H1 (cell line): ENCODE data around the gene RERE. TPM values are rescaled to one million over a fixed set of nuclear protein-coding genes. Genes with fewer than 3 reads are reported as not detected.

Experiments
- CTCF ChIA-PET: fragments of 300-600 bp; sonication (Branson Sonifier 250); formaldehyde crosslinking; loops from one replicate; lab custom pipeline; 2021; ENCODE audit not compliant: partially characterized antibody; lab: Charles Lee
- POLR2A ChIA-PET: fragments of 300-600 bp; sonication (Branson Sonifier 250); formaldehyde crosslinking; loops from one replicate; lab custom pipeline; 2021; ENCODE audit warnings: inconsistent platforms; ENCODE audit not compliant: partially characterized antibody; lab: Charles Lee
- DNase-seq, 2 experiments: peaks; one replicate each; pipeline versions ENCODE4 v3.0.0 to v3.0.0-alpha.2; 2010 to 2022; ENCODE audit warnings: low spot score in 2 of 2, low read depth in 1 of 2, mixed read lengths in 1 of 2
- FAIRE-seq: peaks from 2 replicates; lab custom pipeline; 2011; peaks lifted over from hg19 to GRCh38; lab: Jason Lieb, UNC
- H2AFZ ChIP-seq: 2 replicates; pipeline ENCODE4 v1.8.1; 2012; ENCODE audit warnings: low read length, inconsistent platforms
- H2AK5ac ChIP-seq: 2 replicates; pipeline ENCODE4 v1.6.1; 2013; ENCODE audit warnings: low read depth, low read length
- H2BK120ac ChIP-seq: replicated peaks from 2 replicates; pipeline ENCODE3; 2013; ENCODE audit warnings: low read depth, low read length, inconsistent platforms
- H2BK12ac ChIP-seq: 2 replicates; pipeline ENCODE4 v1.6.1; 2013; ENCODE audit warnings: low read depth, low read length
- H2BK15ac ChIP-seq: 2 replicates; pipeline ENCODE4 v1.6.1; 2013; ENCODE audit warnings: low read length
- H2BK20ac ChIP-seq: 2 replicates; pipeline ENCODE4 v1.6.1; 2013; ENCODE audit warnings: low read length
- H2BK5ac ChIP-seq: 2 replicates; pipeline ENCODE4 v1.6.1; 2013; ENCODE audit warnings: low read depth, low read length
- H3K14ac ChIP-seq: 2 replicates; pipeline ENCODE4 v1.6.1; 2013; ENCODE audit warnings: inconsistent platforms; ENCODE audit not compliant: insufficient read length
- H3K18ac ChIP-seq: 2 replicates; pipeline ENCODE4 v1.6.1; 2013; ENCODE audit warnings: low read length; ENCODE audit errors: extremely low read depth
- H3K23ac ChIP-seq: 2 replicates; pipeline ENCODE4 v1.6.1; 2013; ENCODE audit warnings: inconsistent platforms; ENCODE audit not compliant: insufficient read length
- H3K23me2 ChIP-seq: 2 replicates; pipeline ENCODE4 v1.6.1; 2013; ENCODE audit warnings: low read depth, low read length
- H3K27ac ChIP-seq: 2 replicates; pipeline ENCODE4 v1.6.1; 2011; ENCODE audit warnings: low read depth, low read length, inconsistent platforms
- H3K27me3 ChIP-seq, 4 experiments: replicated peaks in 1 of 4; 1 replicate in 1 of 4; 2 replicates in 3 of 4; pipeline versions ENCODE4 v1.6.1 to v1.8.1; 2011 to 2013; ENCODE audit warnings: low read length in 3 of 4, mild to moderate bottlenecking in 3 of 4, inconsistent platforms in 2 of 4, mixed read lengths in 2 of 4, moderate library complexity in 1 of 4; ENCODE audit not compliant: control insufficient read depth in 3 of 4, insufficient read depth in 3 of 4; ENCODE audit errors: extremely low read depth in 1 of 4
- H3K36me3 ChIP-seq, 4 experiments: 2 replicates each; pipeline versions ENCODE4 v1.6.1 to v1.8.1; 2011 to 2013; ENCODE audit warnings: mild to moderate bottlenecking in 4 of 4, low read length in 3 of 4, moderate library complexity in 2 of 4, control low read depth in 1 of 4, inconsistent platforms in 1 of 4; ENCODE audit not compliant: insufficient read depth in 4 of 4, control insufficient read depth in 2 of 4
- H3K4ac ChIP-seq: replicated peaks from 2 replicates; pipeline ENCODE3; 2013; ENCODE audit warnings: low read length, low read depth, mixed read lengths, inconsistent platforms; ENCODE audit not compliant: insufficient read length
- H3K4me1 ChIP-seq, 4 experiments: replicated peaks in 1 of 4; 1 replicate in 1 of 4; 2 replicates in 3 of 4; pipeline versions ENCODE4 v1.6.1 to v1.8.1; 2011 to 2013; ENCODE audit warnings: low read length in 3 of 4, inconsistent platforms in 2 of 4, mixed read lengths in 1 of 4; ENCODE audit not compliant: insufficient read depth in 4 of 4, control insufficient read depth in 3 of 4
- H3K4me2 ChIP-seq, 2 experiments: 2 replicates each; pipeline versions ENCODE4 v1.6.1 to v1.8.1; 2011 to 2013; ENCODE audit warnings: low read depth in 2 of 2, low read length in 2 of 2, control low read depth in 1 of 2, inconsistent platforms in 1 of 2, mild to moderate bottlenecking in 1 of 2; ENCODE audit not compliant: insufficient read depth in 1 of 2
- H3K4me3 ChIP-seq, 4 experiments: fragments of 200-600, 300-600 bp in 1 of 4; sonication (generic), shearing (Covaris generic), sonication (Bioruptor Twin) in 1 of 4; 2 replicates each; pipeline versions ENCODE4 v1.5.1 to v1.8.1; 2011 to 2016; ENCODE audit warnings: low read length in 4 of 4, low read depth in 3 of 4, control low read depth in 2 of 4, inconsistent platforms in 2 of 4, mild to moderate bottlenecking in 2 of 4, mixed read lengths in 1 of 4, moderate library complexity in 1 of 4; ENCODE audit not compliant: insufficient read depth in 2 of 4; ENCODE audit errors: extremely low read depth in 1 of 4
- H3K56ac ChIP-seq: replicated peaks from 2 replicates; pipeline ENCODE3; 2013; ENCODE audit warnings: low read depth, mild to moderate bottlenecking, mixed read lengths, low read length, inconsistent platforms; ENCODE audit not compliant: insufficient read length
- H3K79me1 ChIP-seq: 2 replicates; pipeline ENCODE4 v1.6.1; 2013; ENCODE audit warnings: low read depth, low read length, control low read depth
- H3K79me2 ChIP-seq, 2 experiments: 2 replicates each; pipeline versions ENCODE4 v1.6.1 to v1.8.1; 2012 to 2013; ENCODE audit warnings: low read length in 2 of 2, mild to moderate bottlenecking in 2 of 2, inconsistent platforms in 1 of 2; ENCODE audit not compliant: insufficient read depth in 2 of 2, control insufficient read depth in 1 of 2
- H3K9ac ChIP-seq, 4 experiments: replicated peaks in 1 of 4; 1 replicate in 1 of 4; 2 replicates in 3 of 4; pipeline versions ENCODE4 v1.6.1 to v1.8.1; 2011 to 2013; ENCODE audit warnings: low read depth in 3 of 4, low read length in 3 of 4, control low read depth in 2 of 4, mild to moderate bottlenecking in 2 of 4, moderate library complexity in 2 of 4, inconsistent platforms in 1 of 4; ENCODE audit errors: extremely low read depth in 1 of 4
- H3K9me3 ChIP-seq, 2 experiments: 2 replicates each; pipeline versions ENCODE4 v1.6.1 to v1.8.1; 2012 to 2013; ENCODE audit warnings: mild to moderate bottlenecking in 2 of 2, moderate library complexity in 2 of 2, control low read depth in 1 of 2, inconsistent platforms in 1 of 2, low read depth in 1 of 2, low read length in 1 of 2, mixed read lengths in 1 of 2; ENCODE audit not compliant: insufficient read depth in 2 of 2
- H4K20me1 ChIP-seq, 2 experiments: replicated peaks in 1 of 2; 2 replicates each; pipeline versions ENCODE3 to v1.8.1; 2011 to 2013; ENCODE audit warnings: inconsistent platforms in 2 of 2, low read length in 2 of 2, mild to moderate bottlenecking in 1 of 2; ENCODE audit not compliant: insufficient read depth in 2 of 2, control insufficient read depth in 1 of 2
- H4K5ac ChIP-seq: 2 replicates; pipeline ENCODE4 v1.6.1; 2013; ENCODE audit warnings: low read length, low read depth, mixed read lengths, inconsistent platforms; ENCODE audit not compliant: insufficient read length
- H4K8ac ChIP-seq: 2 replicates; pipeline ENCODE4 v1.8.0; 2013; ENCODE audit warnings: mild to moderate bottlenecking, moderate library complexity, low read length, inconsistent platforms; ENCODE audit not compliant: insufficient read depth; ENCODE audit errors: extremely low read depth
- H4K91ac ChIP-seq: replicated peaks from 2 replicates; pipeline ENCODE3; 2013; ENCODE audit warnings: low read length, mixed read lengths, inconsistent platforms; ENCODE audit not compliant: insufficient read length
- BCL11A ChIP-seq, 2 experiments: IDR thresholded peaks; one replicate each; pipeline ENCODE4 v1.6.1; 2011; ENCODE audit warnings: low read depth in 2 of 2, low read length in 2 of 2, mild to moderate bottlenecking in 2 of 2
- CBX8 ChIP-seq: fragments of 300-800, 300-1000 bp; sonication (generic); IDR thresholded peaks from 2 replicates; pipeline ENCODE4 v1.7.1; 2016; ENCODE audit warnings: low read depth, low read length, borderline replicate concordance
- CHD1 ChIP-seq: IDR thresholded peaks from 2 replicates; pipeline ENCODE4 v1.6.1; 2012; ENCODE audit warnings: low read depth, low read length, improper control_type of control experiment
- CREB1 ChIP-seq: IDR thresholded peaks from 2 replicates; pipeline ENCODE4 v1.6.1; 2012; ENCODE audit warnings: inconsistent platforms
- FOSL1 ChIP-seq: IDR thresholded peaks from 2 replicates; pipeline ENCODE4 v1.6.1; 2011; ENCODE audit warnings: mild to moderate bottlenecking, low read depth, low read length, moderate library complexity; ENCODE audit not compliant: insufficient read depth
- GABPA ChIP-seq: IDR thresholded peaks from 2 replicates; pipeline ENCODE4 v1.6.1; 2011; ENCODE audit warnings: mild to moderate bottlenecking, low read length, moderate library complexity, borderline replicate concordance; ENCODE audit not compliant: insufficient read depth
- HDAC2 ChIP-seq, 2 experiments: fragments of 300-600 bp in 1 of 2; sonication (generic) in 1 of 2; IDR thresholded peaks; 2 replicates each; pipeline ENCODE4 v1.6.1; 2011 to 2012; ENCODE audit warnings: low read depth in 2 of 2, low read length in 2 of 2, mild to moderate bottlenecking in 2 of 2, moderate library complexity in 2 of 2, borderline replicate concordance in 1 of 2, inconsistent platforms in 1 of 2
- HDAC6 ChIP-seq: IDR thresholded peaks from one replicate; pipeline ENCODE4 v1.7.1; 2012; ENCODE audit warnings: low read depth, mild to moderate bottlenecking, inconsistent platforms, low read length, moderate library complexity
- MAFK ChIP-seq: IDR thresholded peaks from 2 replicates; pipeline ENCODE4 v1.6.1; 2012; ENCODE audit warnings: low read depth, mild to moderate bottlenecking, improper control_type of control experiment, low read length
- PHF8 ChIP-seq: fragments of 200-600 bp; sonication (generic); conservative IDR thresholded peaks from 2 replicates; pipeline ENCODE4 v1.7.1; 2012; ENCODE audit warnings: low read depth, mild to moderate bottlenecking, inconsistent platforms, low read length, moderate library complexity
- RXRA ChIP-seq: IDR thresholded peaks from 2 replicates; pipeline ENCODE4 v1.6.1; 2011; ENCODE audit warnings: low read depth, mild to moderate bottlenecking, low read length, moderate library complexity; ENCODE audit not compliant: insufficient read depth
- SIRT6 ChIP-seq: IDR thresholded peaks from one replicate; pipeline ENCODE4 v1.7.1; 2012; ENCODE audit warnings: low read length, inconsistent platforms
- SP1 ChIP-seq: IDR thresholded peaks from 2 replicates; pipeline ENCODE4 v1.6.1; 2011; ENCODE audit warnings: low read depth, low read length
- SUZ12 ChIP-seq: fragments of 200-600 bp; sonication (generic); IDR thresholded peaks from 2 replicates; pipeline ENCODE4 v1.6.1; 2012; ENCODE audit warnings: mild to moderate bottlenecking, inconsistent platforms, low read length, moderate library complexity, mixed read lengths
- polyA plus RNA-seq, 7 experiments: library from polyadenylated mRNA; depleted of rRNA in 3 of 7; stranded (reverse) in 5 of 7; unstranded in 2 of 7; fragments of >200 nt in 5 of 7; fragments of 200-250 nt in 2 of 7; gene quantifications; 1 replicate in 5 of 7; 2 replicates in 1 of 7; 4 replicates in 1 of 7; pipeline versions ENCODE4 v1.2.1 to v1.2.3, GENCODE V29; 2011 to 2013; ENCODE audit warnings: missing spikeins in 2 of 7, mixed read lengths in 2 of 7
- total RNA-seq: library from RNA; stranded (reverse); fragmentation: NEBNext Ultra II Directional; extraction: Animal tissue kit (Norgen Biotek cat#: 25700); gene quantifications from 2 replicates; pipeline ENCODE4 v1.2.1, GENCODE V29; 2021

RERE gene
- total and polyA plus RNA-seq, 2 of the 8 experiments (the other 6 are each of a cell fraction or from before 2014, with no cell fraction given) = 15.3 to 142 TPM

DNA sequence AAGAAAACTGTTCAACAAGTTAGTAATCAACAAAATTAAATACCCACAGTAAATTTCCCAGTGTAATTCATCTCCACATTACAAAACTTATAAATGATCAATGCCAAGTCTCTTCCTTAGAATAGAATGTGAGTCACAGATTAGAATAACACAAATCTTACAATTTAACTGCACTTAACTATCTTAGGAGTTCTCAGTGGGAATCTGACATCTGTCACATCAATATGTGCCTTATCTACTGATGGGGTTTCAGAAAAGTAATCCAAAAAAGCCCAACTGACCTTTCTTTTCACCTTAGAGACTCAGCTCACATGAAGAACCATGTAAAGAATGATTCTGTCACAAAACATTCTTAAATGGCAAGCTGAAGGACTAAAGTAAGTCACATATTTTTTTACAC, 141.4 kb downstream of the RERE start:
- Histone ChIP-seq H2BK12ac (no peak overlapping the region), H4K20me1 (peaks cover 44 to 54% of the 10 kb centered on the region in 2 experiments), H3K27me3 (no peaks in the 10 kb centered on the region), H3K4me2 (no peak overlapping the region), H2BK15ac (no peak overlapping the region), H3K23me2 (no peaks in the 10 kb centered on the region), H4K8ac (no peak overlapping the region), H3K23ac (no peak overlapping the region), H2AK5ac (no peak overlapping the region), H3K79me2 (peaks cover 40 to 98% of the 10 kb centered on the region in 2 experiments), H3K9ac (no peak overlapping the region), H2BK120ac (no peak overlapping the region), H2BK20ac (no peak overlapping the region), H3K79me1 (peaks cover 4% of the 10 kb centered on the region), H3K14ac (no peak overlapping the region), H3K18ac (no peak overlapping the region), H3K4me1 (peaks cover 0 to 12% (median 5%) of the 10 kb centered on the region in 4 experiments; a peak in 3 of 7 replicates), H2BK5ac (no peak overlapping the region), H3K56ac (no peak overlapping the region), H3K4me3 (no peak overlapping the region), H2AFZ (no peak overlapping the region), H4K91ac (no peak overlapping the region), H3K4ac (no peak overlapping the region), H3K9me3 (no peaks in the 10 kb centered on the region), H3K36me3 (no peaks in the 10 kb centered on the region), H4K5ac (no peak overlapping the region), H3K27ac (no peak overlapping the region)
- CTCF ChIA-PET = interaction anchor here (1.5 kb wide), 1 partner anchor 8 kb away, joined by 5 read pairs; no protein-coding TSS in a partner anchor
- FAIRE-seq (no peak), DNase-seq (no peak)
- POLR2A ChIA-PET = no interaction called here
- TF ChIP-seq HDAC2 (IDR thresholded peaks at IDR 0.05; ENCODE audit: borderline replicate concordance in 1 of 2, low read depth in 2 of 2, low read length in 2 of 2) (no peak), MAFK (no peak), RXRA (no peak), BCL11A (IDR thresholded peaks at IDR 0.05; ENCODE audit: low read depth in 2 of 2, low read length in 2 of 2) (no peak), SUZ12 (no peak), CHD1 (no peak), CBX8 (no peak), PHF8 (no peak), SIRT6 (no peak), CREB1 (no peak), SP1 (no peak), HDAC6 (no peak), FOSL1 (no peak), GABPA (no peak)
